HepG2 (cell line): Measurements from ENCODE around the gene GAN. TPM values are rescaled to one million over a fixed set of nuclear protein-coding genes. Genes with fewer than 3 reads are reported as not detected.
A peak's percentile ranks its signal among the peaks of the same experiment; 100 is the strongest.

Experiments used
- ATAC-seq: fragments of 200-7000 bp; cut with Tn5 transposase; 3 replicates; pipeline ENCODE4 v1.9.1; 2020; ENCODE audit warnings: mild to moderate bottlenecking, moderate library complexity
- BruUV-seq: library from RNA; stranded (reverse); fragments of 400-500 nt; replicated peaks from 2 replicates; lab custom pipeline; 2021; lab: Mats Ljungman, UMichigan
- CTCF ChIA-PET: fragments of 300-600 bp; formaldehyde crosslinking; extraction: SDS; loops from one replicate; lab custom pipeline; 2021; ENCODE audit warnings: low total read pairs, inconsistent platforms, low intra/inter-chr PET ratio; lab: Yijun Ruan, JAX
- POLR2A ChIA-PET: fragments of 350-600 bp; sonication (Branson Sonifier 250); formaldehyde crosslinking; loops from one replicate; lab custom pipeline; 2020; ENCODE audit warnings: antibody characterized with exemption, inconsistent platforms; lab: Yijun Ruan, JAX
- DNase-seq: peaks from one replicate; pipeline ENCODE4 v3.0.0-alpha.2; 2015; ENCODE audit warnings: low spot score
- FAIRE-seq: peaks from 3 replicates; lab custom pipeline; 2011; peaks lifted over from hg19 to GRCh38; lab: Jason Lieb, UNC
- H2AFZ ChIP-seq: one replicate; pipeline ENCODE4 v1.6.1; 2011; ENCODE audit warnings: low read length, inconsistent platforms
- H3K27ac ChIP-seq: fragments of 300-600 bp; 3 replicates; pipeline ENCODE4 v1.8.0; 2011; ENCODE audit warnings: mixed run types, mild to moderate bottlenecking, mixed read lengths, low read length, inconsistent platforms; ENCODE audit not compliant: insufficient read depth; ENCODE audit errors: extremely low read length
- H3K27me3 ChIP-seq, 2 experiments: fragments of 200-600 bp in 1 of 2; 2 replicates in 1 of 2; 3 replicates in 1 of 2; pipeline versions ENCODE4 v1.6.0 to v1.8.0; 2011; ENCODE audit warnings: low read length in 2 of 2, mild to moderate bottlenecking in 2 of 2, moderate library complexity in 2 of 2, inconsistent platforms in 1 of 2; ENCODE audit not compliant: insufficient read depth in 2 of 2, control insufficient read depth in 1 of 2
- H3K36me3 ChIP-seq, 2 experiments: fragments of 200-600 bp in 1 of 2; replicated peaks in 1 of 2; 2 replicates in 1 of 2; 3 replicates in 1 of 2; pipeline versions ENCODE4 v1.5.1 to v1.8.0; 2011; ENCODE audit warnings: low read length in 2 of 2, inconsistent platforms in 1 of 2; ENCODE audit not compliant: insufficient read depth in 2 of 2, control insufficient read depth in 1 of 2
- H3K4me1 ChIP-seq: 2 replicates; pipeline ENCODE4 v1.5.1; 2012; ENCODE audit warnings: low read length, inconsistent platforms; ENCODE audit not compliant: insufficient read depth
- H3K4me2 ChIP-seq: 2 replicates; pipeline ENCODE4 v1.6.0; 2011; ENCODE audit warnings: low read depth, low read length, inconsistent platforms
- H3K4me3 ChIP-seq, 3 experiments: fragments of 200-600 bp in 1 of 3; sonication (generic), shearing (Covaris generic) in 1 of 3; replicated peaks in 1 of 3; 2 replicates each; pipeline ENCODE4 v1.5.1; 2011 to 2016; ENCODE audit warnings: low read length in 3 of 3, inconsistent platforms in 2 of 3, low read depth in 2 of 3, mild to moderate bottlenecking in 2 of 3, control low read depth in 1 of 3, mixed read lengths in 1 of 3; ENCODE audit not compliant: insufficient read depth in 1 of 3
- H3K79me2 ChIP-seq: one replicate; pipeline ENCODE4 v1.6.1; 2011; ENCODE audit warnings: low read length, inconsistent platforms; ENCODE audit not compliant: insufficient read depth
- H3K9ac ChIP-seq: 2 replicates; pipeline ENCODE4 v1.6.0; 2011; ENCODE audit warnings: mild to moderate bottlenecking, low read depth, low read length, inconsistent platforms; ENCODE audit not compliant: insufficient read depth
- H3K9me3 ChIP-seq: 2 replicates; pipeline ENCODE4 v1.5.1; 2012; ENCODE audit warnings: mild to moderate bottlenecking, low read length
- H4K20me1 ChIP-seq: 2 replicates; pipeline ENCODE4 v1.6.0; 2011; ENCODE audit warnings: inconsistent platforms, mild to moderate bottlenecking, low read length, moderate library complexity; ENCODE audit not compliant: insufficient read depth
- DNMT3B ChIP-seq: conservative IDR thresholded peaks from 2 replicates; pipeline ENCODE4 v1.6.1; 2016; ENCODE audit warnings: missing biosample characterization, control low read depth
- FOXK1 ChIP-seq: sonication (generic); formaldehyde crosslinking; IDR thresholded peaks from 2 replicates; pipeline ENCODE4 v1.4.0; 2020; ENCODE audit warnings: low read depth, missing genetic modification reagents, borderline replicate concordance
- MAFK ChIP-seq, 2 experiments: IDR thresholded peaks in 1 of 2; conservative IDR thresholded peaks in 1 of 2; 2 replicates each; pipeline ENCODE4 v1.6.1; 2011; ENCODE audit warnings: improper control_type of control experiment in 2 of 2, low read length in 2 of 2
- MED8 ChIP-seq: sonication (generic); formaldehyde crosslinking; IDR thresholded peaks from 2 replicates; pipeline ENCODE4 v1.8.1; 2023; ENCODE audit warnings: mild to moderate bottlenecking, missing genetic modification reagents; ENCODE audit not compliant: insufficient replicate concordance
- ZNF331 ChIP-seq: sonication (generic); formaldehyde crosslinking; IDR thresholded peaks from 2 replicates; pipeline ENCODE4 v1.4.0; 2020; ENCODE audit warnings: missing genetic modification reagents
- ZNF615 ChIP-seq: sonication (generic); formaldehyde crosslinking; IDR thresholded peaks from 2 replicates; pipeline ENCODE4 v1.5.0; 2020; ENCODE audit warnings: mild to moderate bottlenecking, missing genetic modification reagents, borderline replicate concordance
- ZNF644 ChIP-seq: IDR thresholded peaks from 2 replicates; pipeline ENCODE4 v1.6.1; 2016; ENCODE audit warnings: low read depth
- ZNF672 ChIP-seq: sonication (generic); formaldehyde crosslinking; IDR thresholded peaks from 2 replicates; pipeline ENCODE4 v1.8.1; 2022; ENCODE audit warnings: missing genetic modification reagents
- ZNF768 ChIP-seq: sonication (generic); formaldehyde crosslinking; IDR thresholded peaks from 2 replicates; pipeline ENCODE4 v1.4.0; 2020; ENCODE audit warnings: missing genetic modification reagents
- ZNF782 ChIP-seq: sonication (generic); formaldehyde crosslinking; IDR thresholded peaks from 2 replicates; pipeline ENCODE4 v1.4.0; 2020; ENCODE audit warnings: missing genetic modification reagents, mild to moderate bottlenecking, borderline replicate concordance
- WGBS: methylation state at CpG from one replicate; pipeline ENCODE4 v1.1.6; 2017; ENCODE audit warnings: low lambda C conversion rate; 5-methylcytosine and 5-hydroxymethylcytosine counted together
- in situ Hi-C: cut with HindIII; loops from 2 replicates; pipeline ENCODE4 v1.10.0; 2017; ENCODE audit warnings: low pct_unique_long_range_greater_than_20kb; ENCODE audit not compliant: extremely low pct_ligation_motif_present
- intact Hi-C: fragments of 100-400 bp; cut with micrococcal nuclease; formaldehyde crosslinking; loops from one replicate; pipeline ENCODE4 v1.10.0; 2022; ENCODE audit not compliant: unreplicated experiment
- polyA plus RNA-seq, 8 experiments: library from polyadenylated mRNA; depleted of rRNA in 3 of 8; stranded (reverse) in 7 of 8; unstranded in 1 of 8; fragments of >200 nt; fragmentation: Illumina TruSeq in 4 of 8; extraction: Trizol in 4 of 8; gene quantifications; 2 replicates each; pipeline versions ENCODE4 v1.2.1 to v1.2.3, GENCODE V29; 2011 to 2016; ENCODE audit warnings: low read depth in 4 of 8, missing spikeins in 1 of 8, mixed read lengths in 1 of 8; ENCODE audit not compliant: insufficient read depth in 1 of 8
- total RNA-seq, 5 experiments: library from RNA; depleted of rRNA; stranded (reverse); fragments of >200 nt; fragmentation: Illumina TruSeq; extraction: Trizol; gene quantifications; 2 replicates each; pipeline ENCODE4 v1.2.3, GENCODE V29; 2016; ENCODE audit warnings: low read depth in 1 of 5
- TF ChIP-seq, protein P1 (sequence below): sonication (generic); formaldehyde crosslinking; IDR thresholded peaks from 2 replicates; pipeline ENCODE4 v1.4.0; 2020; ENCODE audit warnings: mild to moderate bottlenecking, missing genetic modification reagents

GAN gene
- total and polyA plus RNA-seq, 2 of the 13 experiments (the other 11 are each of a cell fraction or from before 2014, with no cell fraction given) = 4.3 to 11.0 TPM

DNA sequence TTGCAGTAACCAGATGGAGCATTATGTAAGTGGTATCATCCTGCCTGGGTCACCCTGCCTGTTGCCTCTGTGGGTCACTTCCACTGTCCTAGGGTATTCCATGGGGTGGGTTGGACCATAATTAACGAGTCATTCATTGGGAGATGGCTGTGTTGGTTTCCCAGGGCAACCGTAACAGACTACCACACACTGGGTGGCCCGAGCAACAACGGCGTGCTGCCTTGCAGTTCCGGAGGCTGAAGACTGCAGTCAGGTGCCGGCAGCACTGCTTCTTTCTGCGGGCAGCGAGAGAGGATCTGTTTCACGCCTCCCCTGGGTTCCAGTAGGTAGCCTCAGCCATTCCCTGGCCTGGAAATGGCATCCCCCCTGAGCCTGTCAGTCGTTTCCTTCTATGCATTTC lies 101.0 kb downstream of the GAN start:
- Histone ChIP-seq H2AFZ (no peak overlapping the region), H3K27me3 (peaks cover 2 to 38% of the 10 kb centered on the region in 2 experiments; a peak in 4 of 5 replicates), H3K4me1 (peaks cover 11% of the 10 kb centered on the region; the same call in 1 of the 2 replicates), H4K20me1 (no peaks in the 10 kb centered on the region), H3K9ac (no peak overlapping the region), H3K36me3 (no peaks in the 10 kb centered on the region), H3K9me3 (no peaks in the 10 kb centered on the region), H3K27ac (no peak overlapping the region), H3K79me2 (no peaks in the 10 kb centered on the region), H3K4me2 (no peak overlapping the region), H3K4me3 (no peak overlapping the region)
- no peak for FAIRE-seq
- CTCF ChIA-PET = no interaction called here
- intact Hi-C loops (no loop called here), in situ Hi-C loops (no loop called here)
- ATAC-seq = peak; percentile 20; the same call in 1 of the 3 replicates
- POLR2A ChIA-PET = interaction anchor here (1.1 kb wide), 1 partner anchor 10 kb away, joined by 4 read pairs; no protein-coding TSS in a partner anchor
- no TSS peak for BruUV-seq
- DNase-seq = no peak
- 38% methylated on average over 11 of the region's 11 CpGs for WGBS
- TF ChIP-seq ZNF768 (CRISPR knock-in tag) (no peak), MAFK (conservative IDR thresholded peaks at IDR 0.05 in 1 of 2, IDR thresholded peaks at IDR 0.05 in 1 of 2; ENCODE audit: low read length in 2 of 2) (no peak), MED8 (CRISPR knock-in tag) (no peak), ZNF331 (CRISPR knock-in tag) (no peak), ZNF644 (CRISPR knock-in tag) (no peak), DNMT3B (CRISPR knock-in tag) (no peak), ZNF782 (CRISPR knock-in tag) (no peak), ZNF615 (CRISPR knock-in tag) (no peak), ZNF672 (CRISPR knock-in tag) (no peak), FOXK1 (CRISPR knock-in tag) (no peak)
- TF ChIP-seq, protein P1, sequence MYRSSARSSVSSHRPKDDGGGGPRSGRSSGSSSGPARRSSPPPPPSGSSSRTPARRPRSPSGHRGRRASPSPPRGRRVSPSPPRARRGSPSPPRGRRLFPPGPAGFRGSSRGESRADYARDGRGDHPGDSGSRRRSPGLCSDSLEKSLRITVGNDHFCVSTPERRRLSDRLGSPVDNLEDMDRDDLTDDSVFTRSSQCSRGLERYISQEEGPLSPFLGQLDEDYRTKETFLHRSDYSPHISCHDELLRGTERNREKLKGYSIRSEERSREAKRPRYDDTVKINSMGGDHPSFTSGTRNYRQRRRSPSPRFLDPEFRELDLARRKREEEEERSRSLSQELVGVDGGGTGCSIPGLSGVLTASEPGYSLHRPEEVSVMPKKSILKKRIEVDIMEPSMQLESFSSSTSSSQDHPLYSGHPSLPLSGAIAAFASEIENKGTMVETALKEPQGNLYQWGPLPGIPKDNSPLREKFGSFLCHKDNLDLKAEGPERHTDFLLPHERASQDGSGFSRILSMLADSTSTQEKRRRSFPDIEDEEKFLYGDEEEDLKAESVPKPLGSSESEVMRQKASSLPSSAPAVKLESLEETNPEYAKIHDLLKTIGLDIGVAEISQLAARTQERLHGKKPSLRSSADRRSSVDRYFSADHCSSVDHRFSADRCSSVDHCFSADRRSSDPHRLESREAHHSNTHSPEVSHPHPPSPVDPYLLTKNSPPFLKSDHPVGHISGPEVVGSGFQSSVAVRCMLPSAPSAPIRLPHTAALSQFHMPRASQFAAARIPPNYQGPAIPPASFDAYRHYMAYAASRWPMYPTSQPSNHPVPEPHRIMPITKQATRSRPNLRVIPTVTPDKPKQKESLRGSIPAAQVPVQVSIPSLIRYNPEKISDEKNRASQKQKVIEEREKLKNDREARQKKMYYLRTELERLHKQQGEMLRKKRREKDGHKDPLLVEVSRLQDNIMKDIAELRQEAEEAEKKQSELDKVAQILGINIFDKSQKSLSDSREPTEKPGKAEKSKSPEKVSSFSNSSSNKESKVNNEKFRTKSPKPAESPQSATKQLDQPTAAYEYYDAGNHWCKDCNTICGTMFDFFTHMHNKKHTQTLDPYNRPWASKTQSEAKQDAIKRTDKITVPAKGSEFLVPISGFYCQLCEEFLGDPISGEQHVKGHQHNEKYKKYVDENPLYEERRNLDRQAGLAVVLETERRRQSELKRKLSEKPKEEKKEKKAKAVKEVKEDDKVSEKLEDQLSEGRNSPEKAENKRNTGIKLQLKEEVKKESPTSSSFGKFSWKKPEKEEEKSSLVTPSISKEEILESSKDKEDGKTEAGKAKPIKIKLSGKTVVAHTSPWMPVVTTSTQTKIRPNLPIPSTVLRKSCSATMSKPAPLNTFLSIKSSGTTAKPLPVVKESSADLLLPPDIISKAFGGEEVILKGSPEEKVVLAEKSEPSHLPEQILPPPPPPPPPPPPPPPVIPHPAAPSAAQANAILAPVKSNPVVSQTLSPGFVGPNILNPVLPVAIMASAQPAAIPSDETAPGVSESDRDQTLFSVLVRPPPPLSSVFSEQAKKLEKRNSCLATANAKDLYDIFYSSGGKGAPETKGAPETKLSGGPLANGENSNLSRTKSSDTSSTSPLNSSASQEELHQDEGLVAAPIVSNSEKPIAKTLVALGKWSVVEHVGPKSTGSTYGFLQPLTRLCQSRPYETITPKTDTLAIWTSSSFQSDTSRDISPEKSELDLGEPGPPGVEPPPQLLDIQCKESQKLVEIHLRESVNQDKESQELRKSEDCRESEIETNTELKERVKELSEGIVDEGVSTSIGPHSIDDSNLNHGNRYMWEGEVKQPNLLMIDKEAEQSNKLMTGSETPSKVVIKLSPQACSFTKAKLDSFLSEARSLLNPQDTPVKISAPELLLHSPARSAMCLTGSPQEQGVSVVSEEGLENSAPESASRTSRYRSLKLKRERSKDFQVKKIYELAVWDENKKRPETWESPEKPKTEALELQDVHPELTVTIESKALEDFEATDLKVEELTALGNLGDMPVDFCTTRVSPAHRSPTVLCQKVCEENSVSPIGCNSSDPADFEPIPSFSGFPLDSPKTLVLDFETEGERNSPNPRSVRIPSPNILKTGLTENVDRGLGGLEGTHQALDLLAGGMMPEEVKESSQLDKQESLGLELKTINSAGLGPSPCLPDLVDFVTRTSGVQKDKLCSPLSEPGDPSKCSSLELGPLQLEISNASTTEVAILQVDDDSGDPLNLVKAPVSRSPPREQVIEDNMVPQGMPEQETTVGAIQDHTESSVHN (CRISPR knock-in tag) = no peak
